ENCODE data around the gene OPN4. TPM values are rescaled to one million over a fixed set of nuclear protein-coding genes. Genes with fewer than 3 reads are reported as not detected.

The OPN4 gene
- total RNA-seq, 1 experiment from 2014 or later = not detected

DNA sequence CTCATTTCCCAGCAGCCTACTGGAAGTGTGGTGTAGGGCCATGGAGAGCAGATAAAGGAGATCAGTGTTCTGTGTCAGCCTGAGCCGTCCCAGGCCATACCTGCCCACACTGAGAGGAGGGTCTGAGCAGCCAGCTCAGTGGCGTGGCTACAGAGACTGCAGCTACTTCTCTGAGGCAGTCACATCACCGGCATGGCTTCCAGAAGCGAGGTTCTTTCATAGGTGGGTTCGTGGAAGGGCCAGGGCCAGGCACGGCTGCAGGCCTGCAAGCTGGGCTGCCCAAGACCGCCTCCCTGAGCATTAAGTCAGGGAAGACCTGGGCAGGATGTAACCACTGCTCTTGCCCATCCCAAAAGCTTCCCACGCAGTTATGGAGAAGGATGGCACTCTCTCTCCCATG is 48.8 kb downstream of the OPN4 start:
- intact Hi-C loops (cut with micrococcal nuclease; ENCODE audit: unreplicated experiment) = no loop called here
- H3K4me1 Mint-ChIP-seq (ENCODE audit: low read depth, unreplicated experiment) = no peaks in the 10 kb centered on the region

DNA sequence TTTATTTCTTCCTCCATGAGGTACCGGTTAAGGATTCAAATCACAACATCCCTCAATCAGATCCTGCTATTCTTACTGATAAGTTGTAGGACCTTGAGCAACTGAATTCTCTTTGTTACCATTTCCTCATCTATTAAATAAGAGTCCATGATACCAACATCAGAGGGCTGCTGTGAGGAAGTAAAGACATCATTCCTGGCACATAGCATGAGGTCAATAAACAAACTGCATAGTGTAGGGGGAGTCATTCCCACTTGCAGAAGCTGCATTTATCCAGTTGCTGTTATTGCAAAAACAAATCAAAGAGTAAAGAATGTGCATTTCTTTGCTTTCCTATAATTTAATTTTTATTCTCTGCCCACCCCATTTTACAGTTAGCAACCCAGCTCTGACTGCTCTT is 50.8 kb downstream of the OPN4 start:
- ChIA-PET POLR2A (no interaction called here), CTCF (interaction anchor here (0.7 kb wide), 1 partner anchor 25 kb away, joined by 8 read pairs; no protein-coding TSS in a partner anchor)
- TF ChIP-seq, protein P1, sequence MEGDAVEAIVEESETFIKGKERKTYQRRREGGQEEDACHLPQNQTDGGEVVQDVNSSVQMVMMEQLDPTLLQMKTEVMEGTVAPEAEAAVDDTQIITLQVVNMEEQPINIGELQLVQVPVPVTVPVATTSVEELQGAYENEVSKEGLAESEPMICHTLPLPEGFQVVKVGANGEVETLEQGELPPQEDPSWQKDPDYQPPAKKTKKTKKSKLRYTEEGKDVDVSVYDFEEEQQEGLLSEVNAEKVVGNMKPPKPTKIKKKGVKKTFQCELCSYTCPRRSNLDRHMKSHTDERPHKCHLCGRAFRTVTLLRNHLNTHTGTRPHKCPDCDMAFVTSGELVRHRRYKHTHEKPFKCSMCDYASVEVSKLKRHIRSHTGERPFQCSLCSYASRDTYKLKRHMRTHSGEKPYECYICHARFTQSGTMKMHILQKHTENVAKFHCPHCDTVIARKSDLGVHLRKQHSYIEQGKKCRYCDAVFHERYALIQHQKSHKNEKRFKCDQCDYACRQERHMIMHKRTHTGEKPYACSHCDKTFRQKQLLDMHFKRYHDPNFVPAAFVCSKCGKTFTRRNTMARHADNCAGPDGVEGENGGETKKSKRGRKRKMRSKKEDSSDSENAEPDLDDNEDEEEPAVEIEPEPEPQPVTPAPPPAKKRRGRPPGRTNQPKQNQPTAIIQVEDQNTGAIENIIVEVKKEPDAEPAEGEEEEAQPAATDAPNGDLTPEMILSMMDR (IDR thresholded peaks at IDR 0.05; ENCODE audit: insufficient read depth in 1 of 2, low read depth in 1 of 2, low read length in 1 of 2, severe bottlenecking in 1 of 2, unreplicated experiment in 1 of 2) = no peak
- Mint-ChIP-seq H3K27ac (ENCODE audit: unreplicated experiment) (no peak overlapping the region), H3K27me3 (ENCODE audit: insufficient read depth, unreplicated experiment) (no peaks in the 10 kb centered on the region), H3K4me3 (ENCODE audit: unreplicated experiment) (no peak overlapping the region), H3K9me3 (ENCODE audit: unreplicated experiment) (no peaks in the 10 kb centered on the region), H3K36me3 (ENCODE audit: insufficient read depth, unreplicated experiment) (no peaks in the 10 kb centered on the region), H3K4me1 (ENCODE audit: low read depth, unreplicated experiment) (no peaks in the 10 kb centered on the region)
- Histone ChIP-seq H3K4me1 (no peaks in the 10 kb centered on the region), H3K36me3 (ENCODE audit: control insufficient read depth, insufficient read depth, low read length) (no peaks in the 10 kb centered on the region), H3K4me3 (ENCODE audit: low read depth, low read length) (no peak overlapping the region), H3K9me3 (no peaks in the 10 kb centered on the region), H3K27me3 (replicated peaks; ENCODE audit: control insufficient read depth, insufficient read depth, low read length) (no peaks in the 10 kb centered on the region)
- BruUV-seq (replicated peaks) = no TSS peak
- intact Hi-C loops (cut with micrococcal nuclease; ENCODE audit: unreplicated experiment) = no loop called here
- DNase-seq = no peak

More for the DNA sequence above, 48.8 kb downstream of the OPN4 start:
- Mint-ChIP-seq H3K36me3 (ENCODE audit: insufficient read depth, unreplicated experiment) (no peaks in the 10 kb centered on the region), H3K9me3 (ENCODE audit: unreplicated experiment) (no peaks in the 10 kb centered on the region), H3K27me3 (ENCODE audit: insufficient read depth, unreplicated experiment) (no peaks in the 10 kb centered on the region), H3K27ac (ENCODE audit: unreplicated experiment) (no peak overlapping the region), H3K4me3 (ENCODE audit: unreplicated experiment) (no peak overlapping the region)
- TF ChIP-seq, protein P1 (IDR thresholded peaks at IDR 0.05; ENCODE audit: insufficient read depth in 1 of 2, low read depth in 1 of 2, low read length in 1 of 2, severe bottlenecking in 1 of 2, unreplicated experiment in 1 of 2) = no peak
- no peaks in the 10 kb centered on the region for H3K9me3 ChIP-seq
- DNase-seq = no peak
- no peaks in the 10 kb centered on the region for H3K36me3 ChIP-seq (ENCODE audit: control insufficient read depth, insufficient read depth, low read length)
- BruUV-seq (replicated peaks) = no TSS peak
- H3K4me3 ChIP-seq (ENCODE audit: low read depth, low read length) = no peak overlapping the region
- H3K4me1 ChIP-seq = no peaks in the 10 kb centered on the region
- ChIA-PET CTCF (no interaction called here), POLR2A (no interaction called here)
- no peaks in the 10 kb centered on the region for H3K27me3 ChIP-seq (replicated peaks; ENCODE audit: control insufficient read depth, insufficient read depth, low read length)

DNA sequence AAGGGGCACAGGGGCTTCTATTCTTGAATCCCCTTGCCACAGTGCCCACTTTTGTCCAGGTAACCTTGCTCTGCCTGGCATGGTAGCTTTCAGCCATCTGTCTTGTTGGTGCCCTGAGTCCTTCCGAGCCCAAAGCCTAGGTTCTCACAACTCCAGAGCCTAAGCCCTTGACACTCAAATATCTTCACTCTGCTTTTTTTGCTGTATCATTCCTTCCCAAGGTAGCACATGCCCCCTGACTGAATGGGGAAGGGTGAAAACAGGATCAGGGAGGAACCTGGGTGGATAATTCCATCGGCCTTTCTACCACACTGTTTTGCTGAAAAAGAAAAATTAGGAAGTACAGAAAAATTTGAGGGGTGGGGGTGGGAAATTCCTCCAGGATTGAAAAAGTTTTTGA is 51.6 kb downstream of the OPN4 start:
- no peaks in the 10 kb centered on the region for H3K9me3 Mint-ChIP-seq (ENCODE audit: unreplicated experiment)
- DNase-seq = no peak
- Histone ChIP-seq H3K9me3 (no peaks in the 10 kb centered on the region), H3K4me1 (peaks cover 4% of the 10 kb centered on the region), H3K36me3 (ENCODE audit: control insufficient read depth, insufficient read depth, low read length) (no peaks in the 10 kb centered on the region), H3K27me3 (replicated peaks; ENCODE audit: control insufficient read depth, insufficient read depth, low read length) (no peaks in the 10 kb centered on the region), H3K4me3 (ENCODE audit: low read depth, low read length) (no peak overlapping the region)
- no peaks in the 10 kb centered on the region for H3K36me3 Mint-ChIP-seq (ENCODE audit: insufficient read depth, unreplicated experiment)
- intact Hi-C loops (cut with micrococcal nuclease; ENCODE audit: unreplicated experiment) = no loop called here
- ChIA-PET POLR2A (no interaction called here), CTCF (no interaction called here)
- TF ChIP-seq, protein P1 (IDR thresholded peaks at IDR 0.05; ENCODE audit: insufficient read depth in 1 of 2, low read depth in 1 of 2, low read length in 1 of 2, severe bottlenecking in 1 of 2, unreplicated experiment in 1 of 2) = no peak
- no peak overlapping the region for H3K27ac Mint-ChIP-seq (ENCODE audit: unreplicated experiment)
- H3K27me3 Mint-ChIP-seq (ENCODE audit: insufficient read depth, unreplicated experiment) = no peaks in the 10 kb centered on the region
- BruUV-seq (replicated peaks) = no TSS peak
- H3K4me1 Mint-ChIP-seq (ENCODE audit: low read depth, unreplicated experiment) = peaks cover 4% of the 10 kb centered on the region
- no peak overlapping the region for H3K4me3 Mint-ChIP-seq (ENCODE audit: unreplicated experiment)

All from Caco-2 (cell line).